Dendritic cell treated with granulocyte-macrophage colony-stimulating factor and Interleukin-4, amounts not matched to agents 40 ng/mL and 50 ng/mL, for 4 days (primary cell): Measurements from ENCODE around the gene CSF1R.

Experiments
- H3K27ac Mint-ChIP-seq: one replicate; pipeline ENCODE4 v1.8.0; 2022; ENCODE audit warnings: mild to moderate bottlenecking, mixed read lengths
- H3K27me3 Mint-ChIP-seq: one replicate; pipeline ENCODE4 v1.8.0; 2022; ENCODE audit warnings: mild to moderate bottlenecking, mixed read lengths
- H3K36me3 Mint-ChIP-seq: one replicate; pipeline ENCODE4 v1.8.0; 2022; ENCODE audit warnings: low read depth, mixed read lengths
- H3K4me1 Mint-ChIP-seq: one replicate; pipeline ENCODE4 v1.8.0; 2022; ENCODE audit warnings: low read depth, mixed read lengths
- H3K4me3 Mint-ChIP-seq: one replicate; pipeline ENCODE4 v1.8.0; 2022; ENCODE audit warnings: mild to moderate bottlenecking, moderate library complexity, mixed read lengths
- H3K9me3 Mint-ChIP-seq: one replicate; pipeline ENCODE4 v1.8.0; 2022; ENCODE audit warnings: mixed read lengths
- intact Hi-C: fragments of 100-400 bp; cut with micrococcal nuclease; formaldehyde crosslinking; loops from one replicate; pipeline ENCODE4 v1.15.0; 2022

Gene CSF1R

GRCh38 chr5:150078802-150079689 is 7.3 kb downstream of the CSF1R start:
- H3K4me3 Mint-ChIP-seq = peak overlapping the region; percentile 55
- intact Hi-C loops = no loop called here
- peaks cover 10% of the 10 kb centered on the region for H3K4me1 Mint-ChIP-seq
- no peaks in the 10 kb centered on the region for H3K27me3 Mint-ChIP-seq
- no peaks in the 10 kb centered on the region for H3K9me3 Mint-ChIP-seq
- H3K27ac Mint-ChIP-seq = no peak overlapping the region
- no peaks in the 10 kb centered on the region for H3K36me3 Mint-ChIP-seq

DNA sequence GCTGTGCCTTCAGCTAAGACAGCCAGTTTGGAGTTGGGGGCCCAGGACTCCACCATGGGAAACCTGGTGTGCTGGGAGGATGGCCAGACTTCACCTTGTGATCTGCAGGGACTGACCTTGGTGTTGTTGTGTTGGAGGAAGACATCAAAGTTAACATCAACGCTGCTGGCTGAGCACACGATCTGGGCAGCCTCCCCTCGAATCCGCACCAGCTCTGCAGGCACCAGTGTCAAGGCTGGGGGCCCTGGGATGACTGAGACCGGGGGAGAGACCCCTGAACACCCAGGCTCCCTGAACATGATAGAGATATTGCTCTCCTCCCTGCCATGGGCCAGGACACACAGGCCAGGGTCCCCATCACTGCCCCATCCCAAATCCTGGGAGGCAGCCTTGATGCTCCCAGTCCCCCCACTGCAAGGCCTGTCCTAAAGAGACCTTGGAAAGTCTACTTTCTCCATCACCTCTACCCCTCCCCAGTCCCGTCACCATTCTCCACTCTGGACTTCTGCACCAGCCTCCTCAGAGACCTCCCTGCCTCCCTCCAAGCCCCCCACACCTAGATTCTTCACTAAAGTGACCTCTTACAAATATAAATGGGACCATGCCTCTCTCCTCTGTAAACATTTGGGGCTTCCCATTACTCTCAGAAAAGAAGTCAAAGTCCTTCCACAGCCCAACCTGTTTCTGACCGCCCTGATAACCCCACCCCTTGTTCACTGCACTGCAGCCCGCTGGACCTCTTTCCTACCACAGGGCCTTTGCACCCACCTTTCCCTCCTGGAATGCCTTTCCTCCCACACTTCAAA is 8.2 kb downstream of the CSF1R start:
- H3K9me3 Mint-ChIP-seq = no peaks in the 10 kb centered on the region
- intact Hi-C loops = no loop called here
- H3K36me3 Mint-ChIP-seq = no peaks in the 10 kb centered on the region
- H3K4me1 Mint-ChIP-seq = peaks cover 7% of the 10 kb centered on the region
- H3K27me3 Mint-ChIP-seq = no peaks in the 10 kb centered on the region
- H3K27ac Mint-ChIP-seq = no peak overlapping the region
- peak overlapping the region; percentile 32 for H3K4me3 Mint-ChIP-seq

DNA sequence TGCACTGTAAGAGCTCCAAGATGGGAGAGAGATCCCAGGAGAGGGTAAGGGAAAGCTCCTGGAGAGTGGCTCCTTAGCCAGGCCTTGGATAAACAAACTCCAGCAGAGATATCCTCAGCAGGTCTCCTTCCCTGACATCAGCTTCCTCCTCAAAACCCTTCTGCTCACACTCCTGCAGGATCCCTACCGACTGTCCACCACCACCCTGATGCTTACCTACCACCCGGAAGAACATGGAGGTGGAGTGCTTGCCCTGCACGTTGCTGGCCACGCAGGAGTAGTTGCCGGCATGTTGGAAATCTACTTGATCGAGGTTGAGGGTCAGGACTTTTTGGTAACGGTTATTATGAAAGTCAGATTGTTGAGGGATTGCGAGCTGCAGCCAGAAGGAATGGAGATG is 9.3 kb downstream of the CSF1R start:
- no peak overlapping the region for H3K27ac Mint-ChIP-seq
- no peak overlapping the region for H3K4me3 Mint-ChIP-seq
- no peaks in the 10 kb centered on the region for H3K4me1 Mint-ChIP-seq
- H3K27me3 Mint-ChIP-seq = no peaks in the 10 kb centered on the region
- no peaks in the 10 kb centered on the region for H3K36me3 Mint-ChIP-seq
- H3K9me3 Mint-ChIP-seq = no peaks in the 10 kb centered on the region
- intact Hi-C loops = no loop called here

DNA sequence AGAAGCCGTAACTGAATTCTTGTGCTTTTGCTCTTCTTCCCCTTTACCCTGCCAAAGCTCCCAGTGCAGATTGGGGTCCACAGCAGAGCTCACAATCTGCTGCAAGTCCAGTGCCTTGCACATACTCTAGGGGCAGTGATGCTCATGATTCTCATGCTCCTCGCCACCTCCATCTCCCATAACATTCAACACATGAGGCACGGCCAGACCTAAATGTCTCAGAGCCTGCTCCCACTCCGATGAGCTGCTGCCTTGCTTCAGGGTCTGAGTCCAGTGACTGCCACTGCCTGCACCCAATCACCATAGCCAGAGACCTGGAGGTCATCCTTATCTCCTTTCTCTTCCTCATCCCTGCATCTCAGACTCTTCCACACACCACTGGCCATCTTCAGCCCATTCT is 10.5 kb downstream of the CSF1R start:
- H3K27ac Mint-ChIP-seq = no peak overlapping the region
- peaks cover 1% of the 10 kb centered on the region for H3K4me1 Mint-ChIP-seq
- peaks cover 2% of the 10 kb centered on the region for H3K36me3 Mint-ChIP-seq
- no peaks in the 10 kb centered on the region for H3K9me3 Mint-ChIP-seq
- H3K27me3 Mint-ChIP-seq = no peaks in the 10 kb centered on the region
- intact Hi-C loops = no loop called here
- no peak overlapping the region for H3K4me3 Mint-ChIP-seq

- H3K9me3 Mint-ChIP-seq = no peaks in the 10 kb centered on the region
- H3K27me3 Mint-ChIP-seq = no peaks in the 10 kb centered on the region
- no peak overlapping the region for H3K27ac Mint-ChIP-seq
- H3K4me3 Mint-ChIP-seq = no peak overlapping the region
- intact Hi-C loops = no loop called here
- H3K36me3 Mint-ChIP-seq = peaks cover 7% of the 10 kb centered on the region
- peaks cover 7% of the 10 kb centered on the region for H3K4me1 Mint-ChIP-seq
Measured at GRCh38 chr5:150075233-150075632, 11.1 kb downstream of the CSF1R start.

DNA sequence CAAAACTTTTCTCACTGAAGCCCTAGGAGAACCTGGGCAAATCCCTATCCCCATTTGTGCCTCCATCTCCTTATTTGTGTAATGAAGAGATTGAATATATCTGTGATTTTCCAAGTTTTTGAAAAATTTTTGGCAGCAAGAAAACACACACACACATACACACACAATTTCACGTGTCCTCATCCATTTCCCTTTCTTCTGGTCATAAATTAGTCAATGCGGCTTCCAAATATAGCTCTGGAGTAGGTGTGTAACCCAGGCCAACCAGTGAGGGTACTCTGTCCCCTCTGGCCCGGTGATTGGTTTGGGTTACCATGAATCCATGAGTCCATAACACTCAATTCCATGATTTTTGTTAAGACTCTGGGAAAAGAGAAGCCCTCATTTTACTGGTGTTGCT is 12.7 kb downstream of the CSF1R start:
- intact Hi-C loops = loop anchor here (5.0 kb wide), 1 partner anchor 34 kb away; no protein-coding TSS in a partner anchor
- H3K36me3 Mint-ChIP-seq = peaks cover 23% of the 10 kb centered on the region
- H3K27ac Mint-ChIP-seq = no peak overlapping the region
- H3K27me3 Mint-ChIP-seq = no peaks in the 10 kb centered on the region
- no peak overlapping the region for H3K4me3 Mint-ChIP-seq
- H3K4me1 Mint-ChIP-seq = peaks cover 21% of the 10 kb centered on the region
- H3K9me3 Mint-ChIP-seq = no peaks in the 10 kb centered on the region

DNA sequence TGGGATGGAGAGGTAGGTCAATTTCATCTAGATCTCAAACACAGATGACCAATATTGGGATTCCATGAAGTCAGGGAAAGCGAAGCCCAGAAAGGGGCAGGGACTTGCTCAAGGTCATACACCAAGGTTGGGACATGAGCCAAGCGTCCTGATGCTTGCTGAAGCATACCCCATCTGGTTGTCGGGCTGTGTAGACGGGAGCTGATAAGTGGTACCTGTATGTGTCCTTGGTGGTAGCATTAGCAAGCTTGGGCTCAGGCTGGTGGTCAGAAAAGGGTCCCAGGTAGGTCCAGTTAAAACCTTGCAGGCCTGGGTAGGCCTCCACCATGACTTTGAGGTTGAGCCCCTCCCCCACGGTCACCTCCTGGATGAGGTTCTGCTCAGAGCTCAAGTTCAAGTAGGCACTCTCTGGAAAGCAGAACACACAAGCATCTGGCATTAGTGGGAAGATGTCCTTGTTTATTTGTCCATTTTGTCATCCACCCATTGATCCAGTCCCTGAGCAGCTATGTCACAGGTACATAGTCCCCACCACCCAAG is 13.2 kb downstream of the CSF1R start:
- Mint-ChIP-seq H3K9me3 (no peaks in the 10 kb centered on the region), H3K36me3 (peaks cover 28% of the 10 kb centered on the region), H3K27ac (no peak overlapping the region), H3K4me3 (no peak overlapping the region), H3K4me1 (peaks cover 26% of the 10 kb centered on the region), H3K27me3 (no peaks in the 10 kb centered on the region)
- intact Hi-C loops = loop anchor here (5.0 kb wide), 1 partner anchor 34 kb away; no protein-coding TSS in a partner anchor

GRCh38 chr5:150070821-150071220 is 15.5 kb downstream of the CSF1R start:
- intact Hi-C loops = loop anchor here (5.0 kb wide), 1 partner anchor 36 kb away; no protein-coding TSS in a partner anchor
- peaks cover 52% of the 10 kb centered on the region for H3K36me3 Mint-ChIP-seq
- H3K4me3 Mint-ChIP-seq = no peak overlapping the region
- H3K4me1 Mint-ChIP-seq = peaks cover 49% of the 10 kb centered on the region
- no peaks in the 10 kb centered on the region for H3K9me3 Mint-ChIP-seq
- H3K27ac Mint-ChIP-seq = peak overlapping the region; percentile 71
- no peaks in the 10 kb centered on the region for H3K27me3 Mint-ChIP-seq

GRCh38 chr5:150069672-150070627 is 16.4 kb downstream of the CSF1R start:
- H3K9me3 Mint-ChIP-seq = no peaks in the 10 kb centered on the region
- no peak overlapping the region for H3K4me3 Mint-ChIP-seq
- peak overlapping the region; percentile 71 for H3K27ac Mint-ChIP-seq
- peaks cover 60% of the 10 kb centered on the region for H3K36me3 Mint-ChIP-seq
- no peaks in the 10 kb centered on the region for H3K27me3 Mint-ChIP-seq
- intact Hi-C loops = loop anchor here (5.0 kb wide), 1 partner anchor 37 kb away; no protein-coding TSS in a partner anchor
- peaks cover 58% of the 10 kb centered on the region for H3K4me1 Mint-ChIP-seq

DNA sequence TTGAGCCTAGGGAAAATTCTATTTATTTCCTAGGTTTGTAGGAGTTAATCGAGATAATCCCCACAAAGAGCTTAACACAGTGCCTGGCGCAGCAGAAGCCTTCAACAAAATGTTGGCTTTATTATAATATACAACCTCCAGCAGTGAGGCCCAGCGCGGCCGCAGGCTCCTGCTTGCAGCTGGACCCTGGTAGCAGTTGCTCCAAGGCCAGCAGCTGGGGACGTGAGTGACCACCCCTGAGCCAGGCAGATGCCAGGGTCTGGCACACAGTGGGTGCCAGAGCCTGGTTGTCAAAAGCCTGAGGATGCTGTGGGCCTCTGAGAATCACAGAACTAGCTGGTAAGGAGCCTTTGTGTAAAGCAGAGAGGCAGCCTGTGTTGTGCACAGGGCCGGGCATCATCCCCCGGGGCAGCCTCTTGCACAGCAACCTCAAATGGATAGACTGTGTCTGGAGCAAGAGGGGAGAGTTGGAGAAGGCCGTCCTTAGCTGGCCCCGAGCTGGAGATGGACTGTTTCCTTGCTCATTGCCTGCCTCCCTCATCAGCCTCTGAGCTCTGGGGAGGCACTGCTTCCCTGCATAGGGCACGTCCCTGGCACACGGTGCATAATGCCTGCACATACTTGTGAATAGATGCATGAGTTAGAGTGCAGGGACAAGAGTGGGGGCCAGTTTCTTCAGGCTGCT is 17.3 kb downstream of the CSF1R start:
- intact Hi-C loops = no loop called here
- Mint-ChIP-seq H3K9me3 (no peaks in the 10 kb centered on the region), H3K27me3 (no peaks in the 10 kb centered on the region), H3K36me3 (peaks cover 69% of the 10 kb centered on the region), H3K4me1 (peaks cover 66% of the 10 kb centered on the region), H3K4me3 (no peak overlapping the region), H3K27ac (peak overlapping the region; percentile 98)

DNA sequence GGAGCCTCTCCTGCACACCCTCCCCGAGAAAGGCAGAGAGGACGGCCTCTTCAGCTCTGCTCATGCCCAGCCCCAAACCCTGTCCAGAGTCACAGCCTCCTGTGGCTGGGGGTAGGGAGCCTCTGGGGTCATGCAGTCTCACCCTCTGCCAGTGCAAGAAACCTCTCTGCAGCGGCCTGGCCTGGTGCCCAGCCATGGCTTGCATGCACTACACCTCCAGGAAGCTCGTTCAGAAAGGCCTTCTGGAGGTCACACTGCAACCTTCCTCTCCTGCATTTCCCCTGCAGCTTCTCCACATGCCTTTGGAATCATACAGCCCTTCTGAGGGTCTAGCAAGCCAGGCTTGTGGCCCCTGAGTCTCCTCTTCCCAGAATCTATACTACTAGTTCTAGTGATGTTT is 17.9 kb downstream of the CSF1R start:
- Mint-ChIP-seq H3K9me3 (no peaks in the 10 kb centered on the region), H3K36me3 (peaks cover 75% of the 10 kb centered on the region), H3K4me1 (peaks cover 73% of the 10 kb centered on the region), H3K27me3 (no peaks in the 10 kb centered on the region), H3K4me3 (no peak overlapping the region), H3K27ac (peak overlapping the region; percentile 98)
- intact Hi-C loops = no loop called here

GRCh38 chr5:150068071-150068470 is 18.3 kb downstream of the CSF1R start:
- H3K4me3 Mint-ChIP-seq = peak overlapping the region; percentile 50
- no peaks in the 10 kb centered on the region for H3K9me3 Mint-ChIP-seq
- no peaks in the 10 kb centered on the region for H3K27me3 Mint-ChIP-seq
- H3K4me1 Mint-ChIP-seq = peaks cover 77% of the 10 kb centered on the region
- H3K27ac Mint-ChIP-seq = peak overlapping the region; percentile 98
- intact Hi-C loops = no loop called here
- peaks cover 79% of the 10 kb centered on the region for H3K36me3 Mint-ChIP-seq
